CD4-positive, alpha-beta T cell treated with Interleukin-1 beta for 1 hour (primary cell): Measurements from ENCODE around the gene TOX3.

Source experiments
- DNase-seq, 2 donors: peaks; one replicate each; pipeline ENCODE4 v3.0.0-alpha.2; 2020 to 2022

Gene TOX3

GRCh38 chr16:52489894-52490293 lies 57.0 kb downstream of the TOX3 start:
- no peak for DNase-seq

GRCh38 chr16:52488837-52489289 lies 58.1 kb downstream of the TOX3 start:
- DNase-seq = no peak

DNA sequence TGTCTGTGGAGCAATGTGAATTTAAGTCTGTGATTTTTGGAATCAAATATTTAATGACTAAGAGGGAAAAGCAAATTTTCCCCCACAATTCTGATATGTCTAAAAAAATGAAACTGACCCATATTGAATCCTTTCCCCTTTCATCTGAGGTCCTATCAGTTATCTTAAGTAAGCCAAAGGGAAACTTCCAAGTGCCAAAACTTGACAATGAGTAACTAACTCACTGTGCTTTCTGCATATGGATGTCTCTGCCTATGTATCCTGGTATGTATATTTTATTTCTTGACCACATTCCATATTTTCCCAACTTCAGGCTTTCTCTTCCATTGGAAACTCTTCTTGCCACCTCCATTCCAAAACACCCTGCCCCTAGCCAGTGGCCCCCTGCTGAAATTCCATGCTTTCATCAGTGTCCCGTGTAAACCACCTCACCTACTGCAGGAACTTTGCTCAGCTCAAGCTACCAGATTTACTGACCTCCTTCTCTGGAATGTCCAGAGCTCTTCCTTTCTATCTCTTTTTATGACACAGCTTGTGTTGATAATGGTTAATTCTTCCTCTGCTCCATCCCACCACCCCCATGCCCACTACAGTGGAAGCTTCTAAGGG lies 59.0 kb downstream of the TOX3 start:
- no peak for DNase-seq

- no peak for DNase-seq
Observed at GRCh38 chr16:52480237-52480636, 66.7 kb downstream of the TOX3 start.

- DNase-seq = no peak
Observed at GRCh38 chr16:52476111-52476510, 70.8 kb downstream of the TOX3 start.

DNA sequence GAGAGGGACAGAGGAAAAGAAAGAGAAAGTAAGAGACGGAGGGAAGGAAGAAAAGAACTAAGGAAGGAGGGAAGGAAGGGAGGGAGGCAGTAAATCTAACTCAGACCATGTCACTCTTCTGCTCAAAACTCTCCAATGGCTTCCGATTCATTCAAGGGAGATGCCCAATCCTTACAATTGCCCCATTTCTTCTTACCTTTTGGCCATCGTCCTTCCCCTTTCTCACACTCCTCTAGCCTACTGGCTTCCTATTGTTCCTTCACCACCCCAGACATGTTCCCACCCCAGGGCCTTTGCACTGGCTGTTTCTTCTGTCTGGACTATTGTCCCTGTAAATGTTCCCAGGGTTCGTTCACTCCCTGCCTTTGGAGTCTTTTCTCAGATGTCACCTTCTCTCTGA lies 72.3 kb downstream of the TOX3 start:
- DNase-seq = no peak

DNA sequence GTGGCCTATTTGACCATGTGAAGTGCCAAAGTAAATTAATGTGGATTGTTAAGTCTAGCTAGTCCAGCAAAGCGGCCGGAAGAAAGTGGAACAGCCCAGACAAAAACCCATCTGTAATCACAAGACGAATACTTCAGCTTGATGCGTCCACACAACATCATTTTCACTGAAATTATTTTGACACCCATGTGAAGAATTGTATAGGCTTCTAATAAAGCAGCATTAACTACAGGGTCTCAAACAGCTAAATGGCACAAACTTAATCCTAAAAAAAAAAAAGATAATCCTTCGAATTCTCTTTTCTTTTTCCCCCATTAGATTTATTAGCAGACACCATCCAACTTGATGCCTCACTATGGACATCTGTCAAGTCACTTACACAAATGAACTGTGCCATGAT lies 73.8 kb downstream of the TOX3 start:
- no peak for DNase-seq

DNA sequence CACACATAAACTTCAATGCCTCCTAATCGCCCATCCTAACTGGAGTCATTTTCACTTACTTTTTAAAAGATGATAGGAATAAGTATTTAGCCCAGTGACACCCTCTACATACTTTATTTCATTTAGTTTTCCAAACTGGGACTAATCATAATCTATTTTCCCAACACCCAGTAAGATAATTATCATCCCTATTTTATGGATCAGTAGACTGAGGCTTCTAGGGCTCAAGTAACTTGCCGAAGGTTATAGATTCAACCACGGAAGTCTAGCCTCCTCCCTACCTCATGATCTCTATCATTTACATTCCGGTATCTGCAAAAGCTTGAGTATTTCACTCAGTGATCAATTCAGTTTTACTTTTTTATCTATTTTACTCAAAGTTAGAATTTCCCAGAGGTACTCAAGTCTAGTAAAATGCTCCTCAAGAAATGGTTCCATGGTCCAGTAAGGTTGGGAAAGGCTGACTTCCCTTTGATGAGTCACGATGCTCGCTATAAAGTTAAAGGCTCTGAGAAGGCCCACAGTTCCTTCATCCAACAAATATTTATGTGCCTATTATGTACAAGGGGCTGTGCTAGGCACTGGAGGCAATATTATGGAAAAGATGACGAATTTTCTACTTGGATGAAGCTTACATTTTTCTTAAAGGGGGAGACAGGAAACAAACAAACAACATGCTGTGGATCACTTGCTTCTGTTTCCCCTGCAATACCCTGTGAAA lies 75.1 kb downstream of the TOX3 start:
- DNase-seq = no peak

GRCh38 chr16:52470585-52470984 lies 76.4 kb downstream of the TOX3 start:
- DNase-seq = no peak

- no peak for DNase-seq
Observed at GRCh38 chr16:52469775-52470174, 77.2 kb downstream of the TOX3 start.

DNA sequence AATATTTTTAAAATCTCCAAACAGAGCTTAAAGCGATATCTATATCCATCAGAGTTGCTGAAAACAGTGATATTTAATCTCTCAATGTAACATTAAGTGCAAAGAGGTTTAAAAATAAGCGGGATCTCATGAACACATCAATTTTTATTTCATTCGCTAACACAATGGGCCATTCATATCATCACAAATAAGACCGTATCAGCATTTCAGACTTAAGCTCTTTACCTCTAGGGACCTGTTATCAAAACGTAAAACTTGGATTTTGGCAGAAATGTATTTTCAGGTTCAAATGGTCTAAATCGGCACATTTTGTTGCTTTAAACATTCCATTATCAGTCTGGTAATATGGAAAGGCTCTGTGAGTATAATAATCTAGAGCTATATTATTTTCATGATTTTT lies 77.9 kb downstream of the TOX3 start:
- DNase-seq = no peak

- DNase-seq = no peak
Observed at GRCh38 chr16:52467753-52468152, 79.2 kb downstream of the TOX3 start.

DNA sequence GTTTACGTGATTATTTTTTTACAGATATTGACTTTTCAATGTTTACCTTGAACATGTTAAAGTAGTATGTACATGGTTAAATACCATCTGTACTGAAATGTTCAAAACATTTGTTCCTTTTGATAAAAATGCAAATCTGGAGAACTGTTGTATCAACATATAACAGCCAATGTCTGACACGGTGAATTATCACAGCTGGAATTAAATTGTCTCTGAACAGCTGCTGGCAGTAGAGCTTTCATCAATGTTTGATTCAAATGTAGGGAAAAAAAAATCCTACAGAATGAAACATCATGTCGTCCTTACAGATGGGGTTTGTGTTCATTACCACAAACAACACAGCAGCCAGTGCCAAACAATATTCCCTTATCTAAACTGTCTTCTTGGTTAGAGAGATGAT lies 79.9 kb downstream of the TOX3 start:
- no peak for DNase-seq

DNA sequence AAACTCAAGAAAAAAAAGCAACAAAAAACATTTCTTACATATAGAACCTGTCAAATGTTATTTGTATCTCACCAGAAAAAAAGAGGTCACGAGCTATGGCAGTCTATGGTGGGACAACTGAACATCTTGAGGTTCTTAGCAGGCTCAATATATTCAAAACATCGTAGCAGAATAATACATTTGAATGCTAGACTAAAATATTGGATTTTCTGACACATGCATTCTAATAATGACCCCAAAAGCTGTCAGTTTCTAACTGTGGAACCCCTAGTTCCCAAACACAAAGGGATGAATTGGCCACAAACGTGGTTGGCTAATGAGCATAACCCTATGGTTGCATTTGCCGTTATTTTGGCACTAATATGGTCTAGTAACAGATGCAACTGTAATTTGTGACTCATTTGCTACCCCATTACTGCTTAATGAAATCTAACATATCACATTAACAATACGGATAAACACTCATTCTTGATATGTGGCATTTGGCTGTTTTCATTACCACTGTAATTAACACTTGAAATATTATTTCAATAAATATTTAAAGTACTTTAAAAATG lies 81.2 kb downstream of the TOX3 start:
- no peak for DNase-seq

- DNase-seq = no peak
Observed at GRCh38 chr16:52463904-52464303, 83.0 kb downstream of the TOX3 start.

- DNase-seq = no peak
Observed at GRCh38 chr16:52462816-52463215, 84.1 kb downstream of the TOX3 start.

- no peak for DNase-seq
Observed at GRCh38 chr16:52460639-52461178, 86.2 kb downstream of the TOX3 start.

GRCh38 chr16:52456368-52456767 lies 90.6 kb downstream of the TOX3 start:
- no peak for DNase-seq

GRCh38 chr16:52455549-52456277 lies 91.2 kb downstream of the TOX3 start:
- DNase-seq = no peak

DNA sequence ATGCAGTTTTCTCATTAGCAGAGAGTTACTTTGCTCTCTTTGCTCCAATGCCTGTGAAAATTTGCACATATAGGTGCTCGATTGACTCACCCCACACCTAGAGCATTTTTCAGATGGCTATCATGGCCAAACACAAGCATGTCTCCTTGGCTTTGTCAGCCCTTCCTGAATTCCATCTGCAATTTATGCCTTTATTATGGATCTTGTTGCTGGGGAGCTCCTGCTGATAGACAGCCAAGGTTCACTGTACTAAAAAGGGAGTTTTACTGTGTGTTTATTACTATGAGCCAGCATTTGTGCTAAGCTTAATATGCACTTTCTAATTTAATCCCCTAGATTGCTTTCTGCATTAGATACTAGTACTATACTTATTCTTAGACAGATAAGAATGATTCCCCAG lies 93.3 kb downstream of the TOX3 start:
- no peak for DNase-seq

GRCh38 chr16:52451971-52452421 lies 94.9 kb downstream of the TOX3 start:
- DNase-seq = no peak

DNA sequence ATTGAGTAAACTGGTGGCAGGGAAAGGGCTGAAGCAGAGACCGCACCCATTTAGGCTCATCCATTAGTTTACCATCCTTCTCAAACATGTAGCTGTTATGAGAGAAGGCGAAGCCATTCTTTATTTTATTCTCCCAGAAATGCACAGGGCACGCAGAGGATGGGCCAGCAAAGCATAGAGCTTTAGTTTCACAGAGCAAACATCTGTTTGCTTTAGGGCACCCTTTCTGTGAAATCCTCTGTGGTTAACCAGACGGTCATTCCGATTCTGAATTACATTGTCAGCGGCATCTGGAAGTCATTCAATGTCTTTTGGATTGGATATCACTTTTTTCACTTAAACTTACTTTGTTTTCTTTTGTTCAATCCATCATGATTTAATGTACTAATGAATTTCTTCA lies 96.0 kb downstream of the TOX3 start:
- DNase-seq = no peak

- no peak for DNase-seq
Observed at GRCh38 chr16:52450241-52450640, 96.7 kb downstream of the TOX3 start.
